GM23338 (cell line): Measurements from ENCODE around the gene RFX2. TPM values are rescaled to one million over a fixed set of nuclear protein-coding genes. Genes with fewer than 3 reads are reported as not detected.

ENCODE experiments used
- ATAC-seq: fragments of 200-7000 bp; cut with Tn5 transposase; 3 replicates; pipeline ENCODE4 v1.9.1; 2020
- DNase-seq: peaks from one replicate; pipeline ENCODE4 v3.0.0-alpha.2; 2015; ENCODE audit warnings: low spot score
- H2AFZ ChIP-seq: fragments of 200-600 bp; sonication (generic); 2 replicates; pipeline ENCODE4 v1.8.0; 2016; ENCODE audit warnings: antibody characterized with exemption, mild to moderate bottlenecking, moderate library complexity
- H3F3A ChIP-seq: fragments of 200-600 bp; sonication (generic); replicated peaks from 2 replicates; pipeline ENCODE4 v1.8.0; 2017; ENCODE audit warnings: antibody characterized with exemption, mixed run types, low read depth
- H3K27ac ChIP-seq: fragments of 200-600 bp; sonication (generic); 2 replicates; pipeline ENCODE4 v1.6.1; 2016; ENCODE audit warnings: low read depth
- H3K27me3 ChIP-seq: fragments of 200-600 bp; sonication (generic); 2 replicates; pipeline ENCODE4 v1.8.0; 2016; ENCODE audit warnings: mild to moderate bottlenecking, mixed run types, moderate library complexity; ENCODE audit not compliant: insufficient read depth
- H3K36me3 ChIP-seq: fragments of 200-600 bp; sonication (generic); 2 replicates; pipeline ENCODE4 v1.8.0; 2016; ENCODE audit warnings: mild to moderate bottlenecking; ENCODE audit not compliant: insufficient read depth
- H3K4me1 ChIP-seq: fragments of 200-600 bp; sonication (generic); 2 replicates; pipeline ENCODE4 v1.8.0; 2016; ENCODE audit warnings: mild to moderate bottlenecking, moderate library complexity; ENCODE audit not compliant: insufficient read depth
- H3K4me2 ChIP-seq: fragments of 200-600 bp; sonication (generic); 2 replicates; pipeline ENCODE4 v1.7.1; 2017; ENCODE audit warnings: mixed run types
- H3K4me3 ChIP-seq: fragments of 200-600 bp; sonication (generic); 2 replicates; pipeline ENCODE4 v1.6.1; 2016; ENCODE audit warnings: mixed run types
- H3K79me2 ChIP-seq: fragments of 200-600 bp; sonication (generic); replicated peaks from 2 replicates; pipeline ENCODE4 v1.8.0; 2017; ENCODE audit warnings: mild to moderate bottlenecking; ENCODE audit not compliant: insufficient read depth
- H3K9me2 ChIP-seq: fragments of 200-600 bp; sonication (generic); 2 replicates; pipeline ENCODE4 v1.8.0; 2017; ENCODE audit not compliant: insufficient read depth
- H4K20me1 ChIP-seq: fragments of 200-600 bp; sonication (generic); replicated peaks from 2 replicates; pipeline ENCODE4 v1.8.0; 2017; ENCODE audit warnings: mild to moderate bottlenecking; ENCODE audit not compliant: insufficient read depth
- H3K27ac Mint-ChIP-seq: 2 replicates; pipeline ENCODE4 v1.8.0; 2020; ENCODE audit warnings: inconsistent platforms, mild to moderate bottlenecking, moderate library complexity, mixed read lengths
- H3K27me3 Mint-ChIP-seq: 3 replicates; pipeline ENCODE4 v1.8.0; 2022; ENCODE audit warnings: low read depth, mild to moderate bottlenecking, moderate library complexity, mixed read lengths, inconsistent platforms; ENCODE audit not compliant: insufficient read depth, poor library complexity
- H3K36me3 Mint-ChIP-seq: 3 replicates; pipeline ENCODE4 v1.8.0; 2021; ENCODE audit warnings: low read depth, mild to moderate bottlenecking, inconsistent platforms, moderate library complexity, mixed read lengths
- H3K4me1 Mint-ChIP-seq: 3 replicates; pipeline ENCODE4 v1.8.0; 2020; ENCODE audit warnings: mild to moderate bottlenecking, inconsistent platforms, mixed read lengths
- H3K4me3 Mint-ChIP-seq: 3 replicates; pipeline ENCODE4 v1.8.0; 2021; ENCODE audit warnings: moderate library complexity, mild to moderate bottlenecking, inconsistent platforms, mixed read lengths
- H3K9me3 Mint-ChIP-seq: 3 replicates; pipeline ENCODE4 v1.8.0; 2020; ENCODE audit warnings: moderate library complexity, mild to moderate bottlenecking, inconsistent platforms, mixed read lengths
- CREB1 ChIP-seq: fragments of 250-450 bp; sonication (Bioruptor Pico); IDR thresholded peaks from 2 replicates; pipeline ENCODE4 v1.5.0; 2020; ENCODE audit warnings: low read depth, mild to moderate bottlenecking, moderate library complexity
- CTCF ChIP-seq, 2 experiments: fragments of 200-600 bp in 1 of 2; sonication (generic) in 1 of 2; conservative IDR thresholded peaks; 2 replicates each; pipeline versions ENCODE4 v1.5.1 to v1.6.1; 2016 to 2017; ENCODE audit warnings: antibody characterized with exemption in 2 of 2, low read depth in 2 of 2, mild to moderate bottlenecking in 2 of 2, moderate library complexity in 1 of 2
- ETS1 ChIP-seq: IDR thresholded peaks from 2 replicates; pipeline ENCODE4 v1.6.1; 2016; ENCODE audit warnings: antibody characterized with exemption
- EZH2 ChIP-seq: fragments of 200-600 bp; sonication (generic); IDR thresholded peaks from one replicate; pipeline ENCODE4 v1.8.0; 2017; ENCODE audit warnings: antibody characterized with exemption, mild to moderate bottlenecking, low read depth; ENCODE audit not compliant: unreplicated experiment
- EZH2phosphoT487 ChIP-seq: fragments of 200-600 bp; sonication (generic); IDR thresholded peaks from one replicate; pipeline ENCODE4 v1.8.1; 2018; ENCODE audit warnings: antibody characterized with exemption; ENCODE audit not compliant: unreplicated experiment
- JUNB ChIP-seq: IDR thresholded peaks from one replicate; pipeline ENCODE4 v1.6.1; 2016; ENCODE audit warnings: antibody characterized with exemption; ENCODE audit not compliant: unreplicated experiment
- NANOG ChIP-seq: IDR thresholded peaks from 2 replicates; pipeline ENCODE4 v1.6.1; 2016; ENCODE audit warnings: antibody characterized with exemption, borderline replicate concordance
- POLR2AphosphoS5 ChIP-seq: IDR thresholded peaks from 2 replicates; pipeline ENCODE4 v1.6.1; 2016; ENCODE audit warnings: antibody characterized with exemption, low read depth
- REST ChIP-seq: IDR thresholded peaks from one replicate; pipeline ENCODE4 v1.6.1; 2018; ENCODE audit warnings: antibody characterized with exemption; ENCODE audit not compliant: unreplicated experiment
- STAT1 ChIP-seq: IDR thresholded peaks from one replicate; pipeline ENCODE4 v1.6.1; 2016; ENCODE audit warnings: antibody characterized with exemption; ENCODE audit not compliant: unreplicated experiment
- ZNF114 ChIP-seq: fragments of 250-450 bp; sonication (Bioruptor Pico); IDR thresholded peaks from 2 replicates; pipeline ENCODE4 v1.5.0; 2020; ENCODE audit warnings: mild to moderate bottlenecking, moderate library complexity
- ZNF331 ChIP-seq: fragments of 250-450 bp; sonication (Bioruptor Pico); IDR thresholded peaks from 2 replicates; pipeline ENCODE4 v1.5.0; 2020; ENCODE audit warnings: low read depth, mild to moderate bottlenecking, moderate library complexity
- ZNF462 ChIP-seq: fragments of 250-450 bp; sonication (Bioruptor Pico); IDR thresholded peaks from 2 replicates; pipeline ENCODE4 v1.5.0; 2020; ENCODE audit warnings: mild to moderate bottlenecking, moderate library complexity
- polyA plus RNA-seq: library from polyadenylated mRNA; unstranded; fragments of >200 nt; fragmentation: Nextera tagmentation; extraction: Ambion mirVana; gene quantifications from 2 replicates; pipeline ENCODE4 v1.2.1, GENCODE V29; 2016
- total RNA-seq: library from RNA; depleted of rRNA; stranded (reverse); fragments of >200 nt; shearing (Covaris generic); gene quantifications from 2 replicates; pipeline ENCODE4 v1.2.3, GENCODE V29; 2014

RFX2 gene
- total and polyA plus RNA-seq, 2 experiments from 2014 or later: 4.6 to 13.0 TPM

- Mint-ChIP-seq H3K4me1 (peaks cover 30% of the 10 kb centered on the region), H3K9me3 (no peaks in the 10 kb centered on the region), H3K27me3 (peaks cover 19% of the 10 kb centered on the region), H3K36me3 (no peaks in the 10 kb centered on the region), H3K4me3 (no peak overlapping the region), H3K27ac (no peak overlapping the region)
- Histone ChIP-seq H3K79me2 (no peaks in the 10 kb centered on the region), H3F3A (no peaks in the 10 kb centered on the region), H3K36me3 (no peaks in the 10 kb centered on the region), H2AFZ (no peak overlapping the region), H3K4me2 (no peak overlapping the region), H3K27me3 (peaks cover 14% of the 10 kb centered on the region; the same call in 1 of the 2 replicates), H3K4me1 (peaks cover 26% of the 10 kb centered on the region), H3K27ac (no peak overlapping the region), H3K4me3 (no peak overlapping the region), H3K9me2 (0 out of 2 replicates have a peak, but pooled peaks cover 3% of the 10 kb centered on the region), H4K20me1 (no peaks in the 10 kb centered on the region)
- DNase-seq (no peak), ATAC-seq (no peak)
- TF ChIP-seq NANOG: no peak
- TF ChIP-seq POLR2AphosphoS5: no peak
- no peak for TF ChIP-seq JUNB
- TF ChIP-seq ZNF331 (CRISPR knock-in tag): no peak
- TF ChIP-seq CTCF (conservative IDR thresholded peaks at IDR 0.05; ENCODE audit: low read depth in 2 of 2): no peak
- no peak for TF ChIP-seq STAT1
- no peak for TF ChIP-seq REST
- TF ChIP-seq ETS1: no peak
- TF ChIP-seq ZNF462 (CRISPR knock-in tag): no peak
- no peak for TF ChIP-seq ZNF114
- TF ChIP-seq CREB1 (CRISPR knock-in tag): no peak
- TF ChIP-seq EZH2: no peak
- TF ChIP-seq EZH2phosphoT487: no peak
These were observed 19.7 kb downstream of the RFX2 start for GRCh38 chr19:6090634-6091033.
